ENCODE data around the gene SLC7A1. TPM values are rescaled to one million over a fixed set of nuclear protein-coding genes. Genes with fewer than 3 reads are reported as not detected.

SLC7A1 gene
- total and polyA plus RNA-seq, 2 of the 13 experiments (the other 11 are each of a cell fraction or from before 2014, with no cell fraction given), result 14.5 to 15.3 TPM

DNA sequence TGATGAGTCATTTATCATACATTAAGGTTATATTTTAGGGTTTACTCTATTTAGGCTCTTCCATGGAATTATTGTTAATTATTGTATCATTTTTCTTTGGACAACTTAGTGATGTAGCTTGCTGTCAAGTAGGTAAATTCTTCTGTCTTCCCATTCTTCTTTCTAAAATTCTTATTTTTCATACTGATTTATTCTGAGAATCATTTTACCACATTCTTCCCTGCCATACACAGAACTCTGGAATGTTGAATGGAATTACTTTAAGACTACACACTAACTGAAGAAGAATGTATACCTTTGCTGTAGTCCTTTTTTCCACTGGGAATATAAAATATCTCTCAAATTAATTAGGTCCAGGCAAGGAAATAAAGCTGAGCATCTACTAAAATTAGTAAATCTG is 24.5 kb upstream of the SLC7A1 start (continued):
- no peak for TF ChIP-seq ISX (CRISPR knock-in tag; conservative IDR thresholded peaks at IDR 0.05)

DNA sequence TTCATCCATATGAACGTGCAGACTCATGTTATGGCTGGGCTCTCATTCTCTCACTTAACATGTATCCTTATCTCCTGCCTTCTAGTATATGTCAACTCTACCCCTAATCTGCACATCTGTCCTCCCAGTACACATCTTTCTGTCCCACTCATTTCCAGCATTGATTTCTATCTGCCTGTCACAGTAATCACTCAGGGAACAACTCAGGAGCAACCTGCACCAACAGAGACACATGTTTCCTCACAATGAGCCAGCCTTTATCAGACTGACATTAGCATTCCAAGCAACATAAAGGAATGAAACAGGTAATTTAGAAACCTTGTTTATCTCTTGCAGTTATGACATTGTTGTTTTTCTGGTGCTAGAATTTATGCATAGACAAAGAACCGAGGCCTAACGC is 17.6 kb upstream of the SLC7A1 start:
- ChIA-PET POLR2A (no interaction called here), CTCF (ENCODE audit: low intra/inter-chr PET ratio, low total read pairs) (no interaction called here)
- no peak overlapping the region for H3K4me3 ChIP-seq (replicated peaks in 1 of 3; ENCODE audit: insufficient read depth in 1 of 3, low read depth in 2 of 3, low read length in 3 of 3)
- ATAC-seq (no peak), FAIRE-seq (no peak), DNase-seq (ENCODE audit: low spot score) (no peak)
- H3K79me2 ChIP-seq (ENCODE audit: insufficient read depth, low read length), result no peaks in the 10 kb centered on the region
- TF ChIP-seq FIP1L1 (IDR thresholded peaks at IDR 0.05; ENCODE audit: borderline replicate concordance, insufficient read depth, low read depth, low read length), result no peak
- TF ChIP-seq, protein P1, sequence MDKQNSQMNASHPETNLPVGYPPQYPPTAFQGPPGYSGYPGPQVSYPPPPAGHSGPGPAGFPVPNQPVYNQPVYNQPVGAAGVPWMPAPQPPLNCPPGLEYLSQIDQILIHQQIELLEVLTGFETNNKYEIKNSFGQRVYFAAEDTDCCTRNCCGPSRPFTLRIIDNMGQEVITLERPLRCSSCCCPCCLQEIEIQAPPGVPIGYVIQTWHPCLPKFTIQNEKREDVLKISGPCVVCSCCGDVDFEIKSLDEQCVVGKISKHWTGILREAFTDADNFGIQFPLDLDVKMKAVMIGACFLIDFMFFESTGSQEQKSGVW (CRISPR knock-in tag; IDR thresholded peaks at IDR 0.05; ENCODE audit: borderline replicate concordance), result no peak
- H3K9ac ChIP-seq (ENCODE audit: insufficient read depth, low read depth, low read length), result no peak overlapping the region
- WGBS (ENCODE audit: low lambda C conversion rate), result 22% methylated on average over 3 of the region's 3 CpGs
- no peaks in the 10 kb centered on the region for H3K4me1 ChIP-seq (ENCODE audit: insufficient read depth, low read length)
- no peak overlapping the region for H3K27ac ChIP-seq (ENCODE audit: extremely low read length, insufficient read depth, low read length)
- intact Hi-C loops (cut with micrococcal nuclease; ENCODE audit: unreplicated experiment), result no loop called here
- no peak overlapping the region for H3K4me2 ChIP-seq (ENCODE audit: low read depth, low read length)
- H2AFZ ChIP-seq (ENCODE audit: low read length), result no peak overlapping the region
- H3K9me3 ChIP-seq (ENCODE audit: low read length), result no peaks in the 10 kb centered on the region
- no peaks in the 10 kb centered on the region for H3K36me3 ChIP-seq (replicated peaks in 1 of 2; ENCODE audit: control insufficient read depth in 1 of 2, insufficient read depth in 2 of 2, low read length in 2 of 2)
- H3K27me3 ChIP-seq (ENCODE audit: control insufficient read depth in 1 of 2, insufficient read depth in 2 of 2, low read length in 2 of 2), result 0 out of 5 replicates have a peak, but pooled peaks cover 0 to 3% of the 10 kb centered on the region in 2 experiments
- BruUV-seq (replicated peaks), result no TSS peak
- in situ Hi-C loops (cut with HindIII; ENCODE audit: extremely low pct_ligation_motif_present, low pct_unique_long_range_greater_than_20kb), result no loop called here
- H4K20me1 ChIP-seq (ENCODE audit: insufficient read depth, low read length), result no peaks in the 10 kb centered on the region

DNA sequence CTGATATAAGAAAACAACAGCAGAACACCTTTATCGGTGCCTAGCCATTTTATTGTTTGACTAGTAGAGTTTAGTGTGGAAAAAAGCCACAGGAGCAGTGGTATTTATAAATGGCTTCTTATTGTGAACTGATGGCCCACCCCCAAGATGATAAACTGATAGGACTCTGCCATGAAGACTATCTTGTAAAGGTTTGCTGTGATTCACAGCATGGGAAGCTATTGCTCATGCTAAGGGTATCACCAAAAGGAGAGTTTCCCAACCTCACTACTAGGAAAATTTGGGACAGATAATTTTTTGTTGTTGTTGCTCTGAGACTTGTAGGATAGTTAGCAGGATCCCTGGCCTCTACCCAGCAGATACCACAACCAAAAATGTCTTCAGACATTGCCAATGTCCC is 12.0 kb upstream of the SLC7A1 start:
- no peak overlapping the region for H2AFZ ChIP-seq (ENCODE audit: low read length)
- FAIRE-seq (no peak), DNase-seq (ENCODE audit: low spot score) (no peak), ATAC-seq (no peak)
- no peak overlapping the region for H3K4me2 ChIP-seq (ENCODE audit: low read depth, low read length)
- 47% methylated on average over 1 of the region's 1 CpG for WGBS (ENCODE audit: low lambda C conversion rate)
- intact Hi-C loops (cut with micrococcal nuclease; ENCODE audit: unreplicated experiment), result no loop called here
- in situ Hi-C loops (cut with HindIII; ENCODE audit: extremely low pct_ligation_motif_present, low pct_unique_long_range_greater_than_20kb), result no loop called here
- H3K4me3 ChIP-seq (replicated peaks in 1 of 3; ENCODE audit: insufficient read depth in 1 of 3, low read depth in 2 of 3, low read length in 3 of 3), result no peak overlapping the region
- CTCF ChIA-PET (ENCODE audit: low intra/inter-chr PET ratio, low total read pairs), result no interaction called here
- no peak overlapping the region for H3K9ac ChIP-seq (ENCODE audit: insufficient read depth, low read depth, low read length)
- no peaks in the 10 kb centered on the region for H3K36me3 ChIP-seq (replicated peaks in 1 of 2; ENCODE audit: control insufficient read depth in 1 of 2, insufficient read depth in 2 of 2, low read length in 2 of 2)
- H4K20me1 ChIP-seq (ENCODE audit: insufficient read depth, low read length), result no peaks in the 10 kb centered on the region
- peaks cover 0 to 15% of the 10 kb centered on the region in 2 experiments; a peak in 2 of 5 replicates for H3K27me3 ChIP-seq (ENCODE audit: control insufficient read depth in 1 of 2, insufficient read depth in 2 of 2, low read length in 2 of 2)
- no peaks in the 10 kb centered on the region for H3K79me2 ChIP-seq (ENCODE audit: insufficient read depth, low read length)
- POLR2A ChIA-PET, result no interaction called here
- no peaks in the 10 kb centered on the region for H3K9me3 ChIP-seq (ENCODE audit: low read length)
- BruUV-seq (replicated peaks), result no TSS peak
- H3K4me1 ChIP-seq (ENCODE audit: insufficient read depth, low read length), result no peaks in the 10 kb centered on the region
- no peak overlapping the region for H3K27ac ChIP-seq (ENCODE audit: extremely low read length, insufficient read depth, low read length)
- TF ChIP-seq, protein P2, sequence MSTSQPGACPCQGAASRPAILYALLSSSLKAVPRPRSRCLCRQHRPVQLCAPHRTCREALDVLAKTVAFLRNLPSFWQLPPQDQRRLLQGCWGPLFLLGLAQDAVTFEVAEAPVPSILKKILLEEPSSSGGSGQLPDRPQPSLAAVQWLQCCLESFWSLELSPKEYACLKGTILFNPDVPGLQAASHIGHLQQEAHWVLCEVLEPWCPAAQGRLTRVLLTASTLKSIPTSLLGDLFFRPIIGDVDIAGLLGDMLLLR (CRISPR knock-in tag; IDR thresholded peaks at IDR 0.05), result no peak
- TF ChIP-seq ZSCAN29 (CRISPR knock-in tag; conservative IDR thresholded peaks at IDR 0.05), result no peak
- no peak for TF ChIP-seq ZMYM2 (CRISPR knock-in tag; IDR thresholded peaks at IDR 0.05)
- TF ChIP-seq ZNF225 (CRISPR knock-in tag; IDR thresholded peaks at IDR 0.05), result no peak
- TF ChIP-seq, protein P3, sequence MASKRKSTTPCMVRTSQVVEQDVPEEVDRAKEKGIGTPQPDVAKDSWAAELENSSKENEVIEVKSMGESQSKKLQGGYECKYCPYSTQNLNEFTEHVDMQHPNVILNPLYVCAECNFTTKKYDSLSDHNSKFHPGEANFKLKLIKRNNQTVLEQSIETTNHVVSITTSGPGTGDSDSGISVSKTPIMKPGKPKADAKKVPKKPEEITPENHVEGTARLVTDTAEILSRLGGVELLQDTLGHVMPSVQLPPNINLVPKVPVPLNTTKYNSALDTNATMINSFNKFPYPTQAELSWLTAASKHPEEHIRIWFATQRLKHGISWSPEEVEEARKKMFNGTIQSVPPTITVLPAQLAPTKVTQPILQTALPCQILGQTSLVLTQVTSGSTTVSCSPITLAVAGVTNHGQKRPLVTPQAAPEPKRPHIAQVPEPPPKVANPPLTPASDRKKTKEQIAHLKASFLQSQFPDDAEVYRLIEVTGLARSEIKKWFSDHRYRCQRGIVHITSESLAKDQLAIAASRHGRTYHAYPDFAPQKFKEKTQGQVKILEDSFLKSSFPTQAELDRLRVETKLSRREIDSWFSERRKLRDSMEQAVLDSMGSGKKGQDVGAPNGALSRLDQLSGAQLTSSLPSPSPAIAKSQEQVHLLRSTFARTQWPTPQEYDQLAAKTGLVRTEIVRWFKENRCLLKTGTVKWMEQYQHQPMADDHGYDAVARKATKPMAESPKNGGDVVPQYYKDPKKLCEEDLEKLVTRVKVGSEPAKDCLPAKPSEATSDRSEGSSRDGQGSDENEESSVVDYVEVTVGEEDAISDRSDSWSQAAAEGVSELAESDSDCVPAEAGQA (IDR thresholded peaks at IDR 0.05; ENCODE audit: low read depth), result no peak
- TF ChIP-seq, protein P3 (CRISPR knock-in tag; IDR thresholded peaks at IDR 0.05; ENCODE audit: borderline replicate concordance), result no peak
- TF ChIP-seq TRIM24 (CRISPR knock-in tag; IDR thresholded peaks at IDR 0.05), result no peak
